Testis (tissue), 2 donors: ENCODE measurements around the gene TSEN54.

Experiments
- POLR2A ChIP-seq: fragments of 450-650 bp; IDR thresholded peaks from one replicate; pipeline ENCODE4 v1.6.1; 2017; ENCODE audit warnings: antibody characterized with exemption, mild to moderate bottlenecking, moderate library complexity
- TF ChIP-seq, protein P1 (sequence below), 3 experiments: fragments of 450-650 bp in 2 of 3; fragments of 200-600 bp in 1 of 3; sonication (generic) in 1 of 3; IDR thresholded peaks; one replicate each; pipeline ENCODE4 v1.5.1; 2016 to 2019; ENCODE audit warnings: antibody characterized with exemption in 3 of 3, mild to moderate bottlenecking in 2 of 3, moderate library complexity in 1 of 3

DNA sequence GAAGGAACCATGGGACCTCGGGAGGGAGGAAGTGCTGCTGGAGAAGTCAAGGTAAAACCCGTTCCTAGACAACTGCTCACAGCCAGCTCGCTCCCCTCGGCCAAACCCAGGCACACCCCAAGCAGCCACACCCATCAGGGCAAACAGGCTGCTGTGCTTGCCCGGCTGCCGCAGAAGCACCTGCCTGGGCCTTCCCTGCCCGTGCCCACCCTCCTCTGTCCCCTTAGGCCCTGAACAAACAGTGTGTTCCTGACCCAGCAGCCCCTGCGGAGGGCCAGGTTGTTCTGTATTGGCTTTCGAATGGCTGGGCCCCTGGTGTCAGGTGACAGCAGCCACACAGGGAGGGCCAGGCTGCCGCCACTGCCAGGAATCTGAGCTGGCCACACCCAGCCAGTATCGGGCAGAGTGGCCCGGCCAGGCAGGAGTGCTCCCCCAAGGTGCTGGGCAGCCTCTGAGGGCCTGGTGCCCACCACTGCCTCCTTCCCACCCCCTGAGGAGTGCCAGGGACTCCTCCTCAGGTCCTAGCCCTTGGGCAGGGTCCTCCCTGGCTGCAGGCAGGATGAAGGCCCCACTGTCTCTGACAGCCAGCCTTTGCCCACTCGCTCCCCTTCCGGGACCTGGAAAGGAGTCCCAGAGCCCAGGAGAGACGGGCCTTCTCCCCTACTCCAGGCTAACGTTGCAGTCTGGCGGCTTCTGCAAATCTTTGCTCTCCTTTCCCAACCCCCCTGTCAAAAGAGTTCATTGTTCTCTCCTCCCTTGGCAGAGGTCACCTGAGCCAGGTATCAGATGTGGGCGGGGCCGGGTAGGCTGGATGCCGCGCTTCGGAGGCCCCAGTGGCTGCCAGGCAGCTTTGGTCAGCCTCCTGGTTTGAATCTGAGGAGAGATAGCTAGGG lies 33.2 kb downstream of the TSEN54 start:
- TF ChIP-seq, protein P1, sequence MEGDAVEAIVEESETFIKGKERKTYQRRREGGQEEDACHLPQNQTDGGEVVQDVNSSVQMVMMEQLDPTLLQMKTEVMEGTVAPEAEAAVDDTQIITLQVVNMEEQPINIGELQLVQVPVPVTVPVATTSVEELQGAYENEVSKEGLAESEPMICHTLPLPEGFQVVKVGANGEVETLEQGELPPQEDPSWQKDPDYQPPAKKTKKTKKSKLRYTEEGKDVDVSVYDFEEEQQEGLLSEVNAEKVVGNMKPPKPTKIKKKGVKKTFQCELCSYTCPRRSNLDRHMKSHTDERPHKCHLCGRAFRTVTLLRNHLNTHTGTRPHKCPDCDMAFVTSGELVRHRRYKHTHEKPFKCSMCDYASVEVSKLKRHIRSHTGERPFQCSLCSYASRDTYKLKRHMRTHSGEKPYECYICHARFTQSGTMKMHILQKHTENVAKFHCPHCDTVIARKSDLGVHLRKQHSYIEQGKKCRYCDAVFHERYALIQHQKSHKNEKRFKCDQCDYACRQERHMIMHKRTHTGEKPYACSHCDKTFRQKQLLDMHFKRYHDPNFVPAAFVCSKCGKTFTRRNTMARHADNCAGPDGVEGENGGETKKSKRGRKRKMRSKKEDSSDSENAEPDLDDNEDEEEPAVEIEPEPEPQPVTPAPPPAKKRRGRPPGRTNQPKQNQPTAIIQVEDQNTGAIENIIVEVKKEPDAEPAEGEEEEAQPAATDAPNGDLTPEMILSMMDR (IDR thresholded peaks at IDR 0.05): no peak
- no peak for TF ChIP-seq POLR2A
